ENCODE data around the gene SEMA6D.

DNA sequence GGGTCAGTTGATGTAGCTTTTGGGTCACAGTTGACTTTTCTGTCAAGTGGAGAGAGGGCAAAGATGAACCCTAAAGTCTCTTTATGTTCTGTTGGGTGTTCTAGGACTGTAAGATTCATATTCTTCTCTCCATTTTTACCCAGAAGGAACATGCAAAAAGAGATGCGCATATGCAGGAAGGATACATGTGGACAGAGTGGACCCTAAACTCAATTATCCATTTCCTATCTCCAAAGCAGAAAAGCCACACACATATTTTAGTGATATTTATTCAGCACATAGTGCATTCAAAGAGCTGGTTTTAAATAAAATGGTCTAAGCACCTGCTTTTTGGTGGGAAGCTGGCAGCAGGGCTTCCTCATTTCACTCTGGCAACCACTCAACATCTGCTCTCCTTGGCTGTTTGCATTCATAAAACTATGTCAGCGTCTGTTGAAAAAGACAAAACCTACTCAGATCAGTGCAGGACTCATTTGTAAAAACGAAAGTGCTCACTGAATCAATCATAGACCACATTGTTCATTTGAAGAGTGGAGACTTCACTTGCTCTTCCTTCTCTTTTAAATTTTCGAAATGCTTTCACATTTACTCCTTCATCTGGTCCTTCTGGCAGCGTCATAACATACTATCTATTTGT, 96.6 kb downstream of the SEMA6D start:
- TF ChIP-seq CTCF (conservative IDR thresholded peaks at IDR 0.05; ENCODE audit: low read depth, low read length) = no peak
- no peak for TF ChIP-seq EZH2 (IDR thresholded peaks at IDR 0.05; ENCODE audit: low read length, unreplicated experiment)
